ENCODE results near the gene DEDD.

DNA sequence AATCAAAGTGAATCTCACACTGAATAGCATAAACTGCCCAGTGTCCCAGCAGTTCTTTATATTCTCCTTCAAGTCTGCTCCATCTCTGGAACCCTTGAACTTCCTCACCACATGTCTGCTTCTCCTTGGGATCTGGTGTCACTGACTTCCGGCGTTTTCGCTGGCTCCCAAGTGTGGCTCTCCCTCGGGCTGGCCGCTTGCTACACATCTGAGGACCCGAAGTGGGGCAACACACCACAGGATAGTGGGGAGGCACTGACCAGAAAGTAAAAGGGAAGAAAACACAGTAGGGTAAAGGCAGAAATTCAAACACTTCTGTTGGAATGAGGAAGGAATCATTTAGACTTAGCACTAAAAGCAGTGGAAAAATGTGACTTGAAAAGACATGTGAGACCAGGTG is 9.5 kb downstream of the DEDD start:
- TF ChIP-seq, protein P1, sequence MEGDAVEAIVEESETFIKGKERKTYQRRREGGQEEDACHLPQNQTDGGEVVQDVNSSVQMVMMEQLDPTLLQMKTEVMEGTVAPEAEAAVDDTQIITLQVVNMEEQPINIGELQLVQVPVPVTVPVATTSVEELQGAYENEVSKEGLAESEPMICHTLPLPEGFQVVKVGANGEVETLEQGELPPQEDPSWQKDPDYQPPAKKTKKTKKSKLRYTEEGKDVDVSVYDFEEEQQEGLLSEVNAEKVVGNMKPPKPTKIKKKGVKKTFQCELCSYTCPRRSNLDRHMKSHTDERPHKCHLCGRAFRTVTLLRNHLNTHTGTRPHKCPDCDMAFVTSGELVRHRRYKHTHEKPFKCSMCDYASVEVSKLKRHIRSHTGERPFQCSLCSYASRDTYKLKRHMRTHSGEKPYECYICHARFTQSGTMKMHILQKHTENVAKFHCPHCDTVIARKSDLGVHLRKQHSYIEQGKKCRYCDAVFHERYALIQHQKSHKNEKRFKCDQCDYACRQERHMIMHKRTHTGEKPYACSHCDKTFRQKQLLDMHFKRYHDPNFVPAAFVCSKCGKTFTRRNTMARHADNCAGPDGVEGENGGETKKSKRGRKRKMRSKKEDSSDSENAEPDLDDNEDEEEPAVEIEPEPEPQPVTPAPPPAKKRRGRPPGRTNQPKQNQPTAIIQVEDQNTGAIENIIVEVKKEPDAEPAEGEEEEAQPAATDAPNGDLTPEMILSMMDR (IDR thresholded peaks at IDR 0.05): no peak
- no peak for TF ChIP-seq EZH2 (IDR thresholded peaks at IDR 0.05; ENCODE audit: borderline replicate concordance, insufficient read depth, low read depth, low read length, poor library complexity, severe bottlenecking)
